Lung (tissue), 12 donors: ENCODE results near the gene RAD52. TPM values are rescaled to one million over a fixed set of nuclear protein-coding genes. Genes with fewer than 3 reads are reported as not detected.

Experiments
- ATAC-seq: fragments of 200-7000 bp; cut with Tn5 transposase; one replicate; pipeline ENCODE4 v1.9.1; 2020; ENCODE audit warnings: moderate number of reproducible peaks; ENCODE audit not compliant: insufficient read depth, low FRiP score
- DNase-seq, 3 donors: peaks; one replicate each; pipeline ENCODE4 v3.0.0-alpha.2; 2013 to 2017
- H3K27ac ChIP-seq, 2 donors: one replicate each; pipeline ENCODE4 v1.5.1; 2013; ENCODE audit warnings: mild to moderate bottlenecking in 2 of 2, moderate library complexity in 2 of 2, control low read depth in 1 of 2, inconsistent platforms in 1 of 2, low read depth in 1 of 2, low read length in 1 of 2
- H3K27me3 ChIP-seq, 3 donors: one replicate each; pipeline ENCODE4 v1.5.1; 2013; ENCODE audit warnings: low read length in 2 of 3; ENCODE audit not compliant: control insufficient read depth in 3 of 3, insufficient read depth in 3 of 3
- H3K36me3 ChIP-seq, 4 donors: one replicate each; pipeline ENCODE4 v1.5.1; 2013; ENCODE audit warnings: low read length in 4 of 4, mild to moderate bottlenecking in 1 of 4, moderate library complexity in 1 of 4; ENCODE audit not compliant: control insufficient read depth in 4 of 4, insufficient read depth in 4 of 4
- H3K4me1 ChIP-seq, 5 donors: one replicate each; pipeline ENCODE4 v1.5.1; 2013; ENCODE audit warnings: low read length in 5 of 5, mild to moderate bottlenecking in 2 of 5, moderate library complexity in 1 of 5; ENCODE audit not compliant: control insufficient read depth in 5 of 5, insufficient read depth in 5 of 5
- H3K4me3 ChIP-seq: one replicate; pipeline ENCODE4 v1.5.1; 2013; ENCODE audit warnings: mild to moderate bottlenecking, control low read depth, moderate library complexity
- H3K9ac ChIP-seq, 2 donors: one replicate each; pipeline ENCODE4 v1.5.1; 2013; ENCODE audit warnings: low read length in 2 of 2, control low read depth in 1 of 2; ENCODE audit not compliant: insufficient read depth in 1 of 2
- H3K9me3 ChIP-seq, 4 donors: one replicate each; pipeline ENCODE4 v1.5.1; 2013; ENCODE audit warnings: low read length in 3 of 4, mild to moderate bottlenecking in 1 of 4, moderate library complexity in 1 of 4; ENCODE audit not compliant: control insufficient read depth in 4 of 4, insufficient read depth in 3 of 4
- WGBS, 2 donors: extraction: QIAGEN DNeasy Blood & Tissue Kit; methylation state at CpG; one replicate each; pipeline ENCODE4 v1.1.7; 2013; 5-methylcytosine and 5-hydroxymethylcytosine counted together
- polyA plus RNA-seq, 2 donors: library from polyadenylated mRNA; stranded (reverse); fragments of 200-250 nt; gene quantifications; one replicate each; pipeline ENCODE4 v1.2.1, GENCODE V29; 2013
- total RNA-seq, 2 donors: library from RNA; depleted of rRNA in 1 of 2; stranded (reverse); fragments of >200 nt in 1 of 2; gene quantifications; one replicate each; pipeline ENCODE4 v1.2.1, GENCODE V29; 2014 to 2021
- TF ChIP-seq, protein P1 (sequence below): IDR thresholded peaks from 2 replicates; pipeline ENCODE4 v1.5.1; 2012; ENCODE audit warnings: mild to moderate bottlenecking; ENCODE audit errors: control extremely low read depth, extremely low read depth
- donor health status: control.
- donor health status: control.
- donor health status: Bipolar disorder and iron deficiency.
- donor health status: healthy.
- donor health status: DM: yes; HTN: yes; CAD: no.

Gene RAD52
- total and polyA plus RNA-seq, 4 donors: 4.3 to 36.8 (median 8.0) TPM

DNA sequence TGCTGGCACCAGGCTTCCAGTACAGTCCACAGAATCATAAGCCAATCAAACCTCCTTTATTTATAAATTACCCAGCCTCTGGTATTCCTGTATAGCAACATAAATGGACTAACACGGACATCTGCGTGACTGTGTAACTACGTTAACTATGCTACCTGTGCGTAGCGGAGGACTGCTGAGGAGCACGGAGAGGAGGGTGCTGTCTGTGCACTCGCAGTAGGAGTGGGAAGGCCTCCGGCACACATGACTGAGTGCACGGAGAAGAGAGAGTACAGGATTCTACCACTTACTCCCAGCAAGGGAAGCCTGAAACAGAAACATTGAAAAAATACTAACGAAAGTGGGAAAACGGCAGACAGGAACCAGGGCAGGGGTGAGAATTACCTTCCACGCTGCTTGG, 22.9 kb downstream of the RAD52 start:
- TF ChIP-seq, protein P1, sequence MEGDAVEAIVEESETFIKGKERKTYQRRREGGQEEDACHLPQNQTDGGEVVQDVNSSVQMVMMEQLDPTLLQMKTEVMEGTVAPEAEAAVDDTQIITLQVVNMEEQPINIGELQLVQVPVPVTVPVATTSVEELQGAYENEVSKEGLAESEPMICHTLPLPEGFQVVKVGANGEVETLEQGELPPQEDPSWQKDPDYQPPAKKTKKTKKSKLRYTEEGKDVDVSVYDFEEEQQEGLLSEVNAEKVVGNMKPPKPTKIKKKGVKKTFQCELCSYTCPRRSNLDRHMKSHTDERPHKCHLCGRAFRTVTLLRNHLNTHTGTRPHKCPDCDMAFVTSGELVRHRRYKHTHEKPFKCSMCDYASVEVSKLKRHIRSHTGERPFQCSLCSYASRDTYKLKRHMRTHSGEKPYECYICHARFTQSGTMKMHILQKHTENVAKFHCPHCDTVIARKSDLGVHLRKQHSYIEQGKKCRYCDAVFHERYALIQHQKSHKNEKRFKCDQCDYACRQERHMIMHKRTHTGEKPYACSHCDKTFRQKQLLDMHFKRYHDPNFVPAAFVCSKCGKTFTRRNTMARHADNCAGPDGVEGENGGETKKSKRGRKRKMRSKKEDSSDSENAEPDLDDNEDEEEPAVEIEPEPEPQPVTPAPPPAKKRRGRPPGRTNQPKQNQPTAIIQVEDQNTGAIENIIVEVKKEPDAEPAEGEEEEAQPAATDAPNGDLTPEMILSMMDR: no peak
- no peaks in the 10 kb centered on the region for H3K4me1 ChIP-seq
- no peak overlapping the region for H3K9ac ChIP-seq
- no peak overlapping the region for H3K27ac ChIP-seq
- ATAC-seq (no peak), DNase-seq (no peak)
- WGBS, 2 donors: 89% methylated on average over 12 of the region's 12 CpGs
- H3K4me3 ChIP-seq: no peak overlapping the region
- H3K9me3 ChIP-seq: no peaks in the 10 kb centered on the region
- H3K27me3 ChIP-seq: no peaks in the 10 kb centered on the region
- peaks cover 21 to 42% (median 33%) of the 10 kb centered on the region in 4 donors for H3K36me3 ChIP-seq

DNA sequence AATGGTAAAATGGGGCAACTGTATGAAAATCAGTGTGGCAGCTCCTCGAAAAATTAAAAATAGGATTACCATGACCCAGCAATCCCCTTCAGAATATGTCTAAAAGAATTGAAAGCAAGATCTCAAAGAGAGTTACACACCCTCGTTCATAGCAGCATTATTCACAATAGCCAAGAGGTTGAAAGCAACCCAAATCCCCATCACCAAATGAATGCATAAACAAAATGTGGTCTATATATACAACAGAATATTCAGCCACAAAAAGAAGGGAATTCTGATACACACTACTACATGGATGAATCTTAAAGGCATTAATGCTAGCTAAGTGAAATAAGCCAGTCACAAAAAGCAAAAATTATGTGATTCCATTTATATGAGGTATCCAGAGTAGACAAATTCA, 27.2 kb downstream of the RAD52 start:
- Histone ChIP-seq H3K9ac (no peak overlapping the region), H3K27ac (no peak overlapping the region), H3K27me3 (no peaks in the 10 kb centered on the region), H3K36me3 (peaks cover 25 to 33% (median 29%) of the 10 kb centered on the region in 4 donors), H3K4me3 (no peak overlapping the region), H3K4me1 (no peaks in the 10 kb centered on the region), H3K9me3 (no peaks in the 10 kb centered on the region)
- no peak for DNase-seq
- ATAC-seq: no peak
- WGBS, 2 donors: 78 to 84% methylated on average over 2 of the region's 2 CpGs
- TF ChIP-seq, protein P1: no peak

DNA sequence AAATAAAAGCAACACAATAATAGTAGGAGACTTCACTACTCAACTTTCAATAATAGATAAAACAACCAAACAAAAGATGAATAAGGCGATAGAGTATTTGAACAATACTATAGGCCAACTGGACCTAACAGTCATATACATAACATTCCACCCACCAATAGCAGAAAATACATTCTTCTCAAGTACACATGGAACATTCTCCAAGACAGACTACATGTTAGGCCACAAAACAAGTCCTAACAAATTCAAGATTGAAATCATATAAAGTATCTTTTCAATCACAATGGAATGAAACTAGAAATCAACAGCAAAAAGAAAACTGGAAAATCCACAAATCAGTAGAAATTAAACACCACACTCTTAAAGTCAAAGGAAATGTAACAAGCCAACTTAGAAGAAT, 28.8 kb downstream of the RAD52 start:
- Histone ChIP-seq H3K27ac (no peak overlapping the region), H3K4me3 (no peak overlapping the region), H3K36me3 (peaks cover 27 to 32% (median 30%) of the 10 kb centered on the region in 4 donors), H3K9ac (no peak overlapping the region), H3K27me3 (no peaks in the 10 kb centered on the region), H3K4me1 (no peaks in the 10 kb centered on the region), H3K9me3 (no peaks in the 10 kb centered on the region)
- DNase-seq: no peak
- no peak for ATAC-seq
- WGBS, 2 donors: 95 to 98% methylated on average over 1 of the region's 1 CpG
- TF ChIP-seq, protein P1: no peak

DNA sequence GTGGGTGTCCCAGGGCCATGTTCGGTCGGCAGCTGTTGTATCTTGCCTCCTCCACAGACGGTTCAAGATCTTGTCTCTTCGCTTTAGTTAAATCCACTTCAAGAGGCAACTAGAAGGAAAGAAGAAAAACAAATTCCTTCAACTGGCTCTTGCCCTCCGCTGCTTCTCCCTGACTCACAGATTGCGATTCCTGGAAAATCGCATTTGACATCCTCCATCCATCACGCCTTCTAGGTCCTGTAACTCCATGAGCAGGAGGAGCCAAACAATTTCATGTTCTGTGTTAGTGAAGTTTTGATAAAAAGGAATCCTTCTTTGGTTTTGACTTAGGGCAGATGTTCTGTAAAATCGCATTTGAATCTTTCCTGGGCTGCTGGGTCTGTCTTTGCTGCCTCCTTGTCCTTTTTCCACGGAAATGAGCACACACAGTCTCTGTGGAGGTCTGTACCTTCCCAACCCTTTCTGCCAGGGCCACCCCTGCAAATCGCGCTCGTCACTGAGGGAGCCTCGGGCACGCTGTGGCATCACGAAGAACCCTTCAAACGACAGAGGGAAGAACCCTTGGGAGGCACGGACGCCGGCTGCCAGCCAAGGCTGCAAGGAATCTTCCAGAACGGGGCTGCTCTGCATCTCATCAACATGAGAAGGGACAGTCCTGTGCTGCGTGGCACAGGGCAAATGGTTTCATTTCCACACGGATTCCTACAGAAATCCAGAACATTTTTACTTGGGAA, 32.6 kb downstream of the RAD52 start:
- H3K9ac ChIP-seq: no peak overlapping the region
- TF ChIP-seq, protein P1: no peak
- 95 to 96% methylated on average over 23 of the region's 23 CpGs for WGBS, 2 donors
- no peak overlapping the region for H3K4me3 ChIP-seq
- ATAC-seq: no peak
- peaks cover 31 to 38% (median 34%) of the 10 kb centered on the region in 4 donors for H3K36me3 ChIP-seq
- no peak overlapping the region for H3K27ac ChIP-seq
- no peaks in the 10 kb centered on the region for H3K27me3 ChIP-seq
- peaks cover 0 to 1% (median 0%) of the 10 kb centered on the region in 5 donors for H3K4me1 ChIP-seq
- no peak for DNase-seq
- no peaks in the 10 kb centered on the region for H3K9me3 ChIP-seq
